Right lung (tissue), 5 donors: ENCODE results near the gene HPS5. TPM values are rescaled to one million over a fixed set of nuclear protein-coding genes. Genes with fewer than 3 reads are reported as not detected.
"Not testable (repeated sequence)": the region's sequence is repeated elsewhere in the genome, so short reads cannot be mapped to it uniquely, and the experiment has no call there.

Source experiments
- DNase-seq, 2 donors: peaks; one replicate each; pipeline ENCODE4 v3.0.0-alpha.2; 2013
- polyA plus RNA-seq, 5 donors: library from polyadenylated mRNA; unstranded; fragments of 120-200 nt; gene quantifications; one replicate each; pipeline versions ENCODE4 v1.2.1 to v1.2.3, GENCODE V29; 2013; ENCODE audit warnings: inconsistent platforms in 1 of 5, low replicate concordance in 1 of 5; ENCODE audit not compliant: insufficient read length in 5 of 5, insufficient read depth in 1 of 5

HPS5 gene
- polyA plus RNA-seq, 5 donors: 14.9 to 26.9 (median 21.6) TPM

DNA sequence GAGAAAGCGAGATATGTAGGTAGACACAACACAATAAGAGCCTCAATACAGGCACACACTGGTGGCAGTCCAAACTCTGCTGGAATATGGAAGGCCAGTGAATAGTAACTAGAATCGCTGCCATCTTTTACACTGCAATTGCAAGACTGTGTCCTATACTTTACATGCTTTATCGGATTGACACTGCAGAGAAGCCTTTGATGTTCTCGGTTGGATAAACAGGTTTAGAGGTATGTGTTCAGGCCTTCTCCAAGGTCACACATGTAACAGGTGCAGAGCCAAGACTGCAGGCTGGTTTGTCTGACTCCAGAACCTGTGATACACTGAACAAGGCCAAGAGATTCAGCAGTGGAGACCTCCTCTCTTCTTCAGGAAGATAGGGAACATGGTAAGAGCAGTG, 50.7 kb downstream of the HPS5 start:
- no peak for DNase-seq

DNA sequence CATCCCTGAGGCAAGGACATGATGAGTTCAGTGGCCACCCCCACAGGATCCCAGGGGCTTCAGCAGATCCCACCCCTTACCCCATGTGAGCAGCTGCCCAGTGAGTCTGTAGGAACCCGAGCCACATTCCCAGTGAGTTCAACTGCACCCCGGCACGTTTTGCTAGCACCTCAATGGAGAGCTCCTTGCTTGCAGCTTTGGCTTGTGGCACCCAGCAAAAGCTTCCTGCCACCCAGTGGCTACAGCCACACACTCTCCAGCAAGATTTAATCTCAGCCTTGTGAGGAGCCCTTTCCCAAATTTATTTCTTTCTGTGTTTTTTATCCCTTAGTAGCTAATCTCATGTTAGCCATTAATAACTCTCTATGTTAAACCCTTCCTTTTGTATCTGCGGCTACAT, 51.8 kb downstream of the HPS5 start:
- DNase-seq: no peak

DNA sequence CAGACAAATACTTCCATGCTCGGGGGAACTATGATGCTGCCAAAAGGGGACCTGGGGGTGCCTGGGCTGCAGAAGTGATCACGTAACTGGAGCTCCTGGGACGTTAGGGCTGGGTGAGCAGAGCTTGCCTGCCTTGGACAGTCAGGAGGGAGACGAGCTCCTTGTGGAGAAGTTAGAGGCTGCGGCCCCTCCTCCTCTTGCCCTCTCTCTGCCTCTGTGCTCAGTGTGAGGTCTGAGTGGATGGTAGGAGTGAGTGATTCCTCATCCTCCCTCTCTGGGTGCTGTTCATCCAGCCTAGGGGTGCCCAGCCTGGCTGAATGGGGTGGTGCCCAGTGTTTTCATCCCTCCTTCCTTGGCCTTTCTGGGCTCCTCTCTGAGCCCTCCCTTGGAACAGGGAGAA, 52.7 kb downstream of the HPS5 start:
- DNase-seq: not testable (repeated sequence)

DNA sequence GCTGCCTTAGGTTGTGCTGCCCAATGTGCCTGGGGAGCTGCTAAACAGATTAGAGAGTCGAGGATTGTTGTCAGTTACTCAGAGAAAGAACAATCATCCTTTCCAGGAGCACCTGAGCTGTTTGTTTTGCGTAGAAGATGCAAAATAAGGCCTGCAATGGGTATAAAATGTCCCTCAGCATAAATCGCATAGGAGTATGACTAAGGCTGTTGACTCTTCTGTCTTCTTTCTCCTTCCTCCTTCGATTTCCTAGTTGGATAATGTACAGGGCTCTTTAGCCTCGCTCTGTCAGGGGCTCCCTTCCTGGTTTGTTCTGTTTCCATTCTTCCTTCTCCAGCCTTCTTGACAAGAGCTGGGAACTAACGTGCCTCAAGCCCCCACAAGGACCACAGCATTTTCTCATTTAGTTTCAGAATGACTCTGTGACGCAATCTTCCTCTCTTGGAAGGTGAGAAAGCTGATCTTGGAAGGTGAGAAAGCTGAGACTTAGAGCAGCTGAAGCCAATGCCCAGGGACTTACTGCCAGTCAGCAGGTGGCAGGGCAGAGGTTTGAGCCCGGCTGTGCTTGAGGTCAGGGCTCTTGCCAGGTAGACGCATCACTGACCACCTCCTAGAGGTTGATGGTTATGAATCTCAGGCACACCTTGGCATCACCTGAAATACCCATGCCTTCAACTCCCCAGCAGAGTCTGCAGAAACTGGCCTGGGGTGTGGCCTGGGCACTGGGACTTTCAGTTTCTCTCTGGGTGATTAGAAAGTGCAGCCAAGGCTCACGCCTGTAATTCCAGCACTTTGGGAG, 54.4 kb downstream of the HPS5 start:
- DNase-seq: not testable (repeated sequence)

DNA sequence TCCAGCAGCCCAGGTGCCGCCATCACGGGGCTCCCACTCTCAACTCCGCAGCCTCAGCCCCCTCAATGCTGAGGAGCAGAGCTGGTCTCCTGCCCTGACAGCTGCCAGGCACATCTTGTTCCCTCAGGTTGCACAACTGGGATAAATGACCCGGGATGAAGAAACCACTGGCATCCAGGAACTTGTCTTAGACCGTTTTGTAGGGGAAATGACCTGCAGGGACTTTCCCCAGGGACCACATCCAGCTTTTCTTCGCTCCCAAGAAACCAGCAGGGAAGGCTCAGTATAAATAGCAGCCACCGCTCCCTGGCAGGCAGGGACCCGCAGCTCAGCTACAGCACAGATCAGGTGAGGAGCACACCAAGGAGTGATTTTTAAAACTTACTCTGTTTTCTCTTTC, 56.0 kb downstream of the HPS5 start, which contains the start of gene SAA1:
SAA1 (plus strand) TSS at position 316 of the 400 bp plus-strand sequence. CDS start 624 bp downstream, outside the sequence.
- DNase-seq: no peak

DNA sequence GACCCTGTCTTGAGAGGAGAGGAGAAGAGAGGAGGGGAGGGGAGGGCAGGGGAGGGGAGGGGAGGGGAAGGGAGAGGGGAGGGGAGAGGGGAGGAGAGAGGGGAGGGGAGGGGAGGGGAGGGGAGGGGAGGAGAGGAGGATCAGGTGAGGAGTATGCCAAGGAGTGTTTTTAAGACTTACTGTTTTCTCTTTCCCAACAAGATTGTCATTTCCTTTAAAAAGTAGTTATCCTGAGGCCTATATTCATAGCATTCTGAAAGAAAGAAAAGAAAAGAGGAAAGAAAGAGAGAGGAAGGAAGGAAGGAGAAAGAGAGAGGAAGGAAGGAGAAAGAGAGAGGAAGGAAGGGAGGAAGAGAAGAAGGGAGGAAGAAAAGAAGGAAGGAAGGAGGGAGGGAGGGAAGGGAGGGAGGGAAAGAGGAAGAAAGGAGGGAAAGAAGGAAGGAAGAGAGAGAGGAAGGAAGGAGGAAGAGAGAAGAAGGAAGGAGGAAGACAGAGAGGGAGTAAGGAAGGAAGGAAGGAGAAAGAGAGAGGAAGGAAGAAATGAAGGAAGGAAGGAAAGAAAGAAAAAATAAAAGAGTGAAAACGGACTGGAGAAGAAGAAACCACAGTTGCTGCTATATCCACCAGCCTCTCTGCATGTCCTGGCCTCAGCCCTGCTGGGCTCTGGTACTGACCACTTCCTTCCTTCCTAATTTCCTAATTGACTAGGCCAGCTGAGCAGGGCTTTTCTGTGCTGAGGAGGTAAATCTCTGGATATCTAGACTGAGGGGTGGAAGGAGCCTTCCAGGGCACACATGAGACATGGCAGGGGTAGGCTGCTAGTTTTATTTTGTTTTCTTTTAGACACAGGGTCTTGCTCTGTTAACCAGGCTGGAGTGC, 57.0 kb downstream of the HPS5 start:
- no peak for DNase-seq

DNA sequence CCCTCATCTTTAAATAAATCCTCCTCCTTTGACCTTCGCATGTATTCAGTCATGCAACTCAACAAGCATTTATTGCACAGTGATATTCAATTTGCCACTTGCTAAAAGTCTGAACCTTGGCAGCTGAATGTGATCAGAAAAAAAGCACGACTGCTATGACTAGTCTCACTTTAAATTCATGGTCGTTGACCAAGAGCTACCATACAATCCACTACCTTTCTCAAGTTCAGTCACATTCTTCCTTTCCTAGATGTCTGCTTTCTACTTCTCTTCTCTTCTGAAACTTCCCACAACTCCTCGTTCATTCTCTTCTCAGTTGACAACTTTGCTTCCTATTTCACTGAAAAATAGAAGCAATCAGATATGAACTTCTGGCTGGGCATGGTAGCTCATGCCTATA, 57.9 kb downstream of the HPS5 start:
- no peak for DNase-seq

DNA sequence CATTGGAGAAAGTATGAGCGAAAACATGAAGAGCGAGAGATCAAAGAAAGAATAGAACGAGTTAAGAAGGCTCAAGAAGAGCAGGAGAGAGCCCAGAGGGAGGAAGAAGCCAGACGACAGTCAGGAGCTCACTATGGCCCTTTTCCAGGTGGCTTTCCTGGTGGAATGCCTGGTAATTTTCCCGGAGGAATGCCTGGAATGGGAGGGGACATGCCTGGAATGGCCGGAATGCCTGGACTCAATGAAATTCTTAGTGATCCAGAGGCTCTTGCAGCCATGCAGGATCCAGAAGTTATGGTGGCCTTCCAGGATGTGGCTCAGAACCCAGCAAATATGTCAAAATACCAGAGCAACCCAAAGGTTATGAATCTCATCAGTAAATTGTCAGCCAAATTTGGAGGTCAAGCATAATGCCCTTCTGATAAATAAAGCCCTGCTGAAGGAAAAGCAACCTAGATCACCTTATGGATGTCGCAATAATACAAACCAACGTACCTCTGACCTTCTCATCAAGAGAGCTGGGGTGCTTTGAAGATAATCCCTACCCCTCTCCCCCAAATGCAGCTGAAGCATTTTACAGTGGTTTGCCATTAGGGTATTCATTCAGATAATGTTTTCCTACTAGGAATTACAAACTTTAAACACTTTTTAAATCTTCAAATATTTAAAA, 59.1 kb downstream of the HPS5 start:
- not testable (repeated sequence) for DNase-seq

DNA sequence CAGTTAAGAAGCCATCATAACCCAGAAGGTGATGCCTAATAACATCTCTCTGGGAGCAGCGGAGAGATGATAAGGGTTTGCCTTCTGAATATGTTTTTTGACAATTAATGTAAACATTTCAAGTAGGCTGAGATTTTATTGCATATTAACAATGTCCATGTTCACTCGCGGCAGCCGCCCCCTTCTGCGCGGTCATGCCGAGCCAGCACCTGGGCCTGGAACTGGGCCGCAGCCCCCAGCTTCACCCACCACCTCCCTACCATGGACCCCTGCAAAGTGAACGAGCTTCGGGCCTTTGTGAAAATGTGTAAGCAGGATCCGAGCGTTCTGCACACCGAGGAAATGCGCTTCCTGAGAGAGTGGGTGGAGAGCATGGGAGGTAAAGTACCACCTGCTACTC, 60.2 kb downstream of the HPS5 start:
- no peak for DNase-seq

DNA sequence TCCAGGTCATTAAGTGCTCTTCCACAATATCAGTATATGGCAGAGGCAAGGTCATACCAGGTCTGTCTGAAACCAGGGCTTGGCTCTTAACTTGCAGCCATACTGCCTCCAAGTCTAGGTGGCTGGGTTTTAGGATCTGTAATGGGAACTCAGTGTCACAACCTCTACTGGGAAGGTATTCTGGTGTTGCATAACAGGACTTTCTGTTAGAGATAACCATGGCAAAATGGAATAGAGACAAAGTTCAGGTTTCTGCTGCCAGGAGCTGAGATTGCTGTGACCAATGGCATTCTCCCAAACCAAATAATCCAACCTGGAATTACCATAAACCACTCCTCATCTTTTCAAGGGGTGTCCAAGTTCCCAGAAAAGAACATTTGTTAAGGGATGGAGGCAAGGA, 62.7 kb downstream of the HPS5 start:
- DNase-seq: no peak

DNA sequence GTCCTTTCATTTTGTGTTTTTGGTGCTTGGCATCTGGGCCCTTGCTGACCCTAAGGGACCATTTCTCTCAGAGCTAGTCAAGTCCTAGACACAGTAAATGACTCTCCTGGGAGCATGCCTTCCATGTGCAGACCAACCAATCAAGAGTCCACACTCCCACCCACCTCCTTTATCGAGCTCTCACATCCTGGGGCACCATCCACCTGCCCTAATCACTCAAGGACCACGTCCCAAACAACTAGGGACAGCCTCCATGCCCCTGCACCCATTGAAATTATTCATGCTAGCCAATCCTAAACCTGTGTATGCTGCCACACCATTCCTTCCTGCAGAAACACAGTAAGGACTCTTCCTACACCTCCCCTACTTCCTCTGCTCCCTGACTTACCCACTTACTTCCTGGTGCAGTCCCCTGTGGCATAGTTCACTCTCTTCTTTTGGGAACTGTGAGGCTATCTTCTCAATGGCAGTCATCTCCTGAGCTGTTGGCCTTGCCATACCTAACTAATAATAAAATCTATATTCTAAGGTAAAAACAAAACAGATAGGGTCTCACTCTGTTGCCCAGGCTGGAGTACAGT, 67.1 kb downstream of the HPS5 start:
- no peak for DNase-seq

DNA sequence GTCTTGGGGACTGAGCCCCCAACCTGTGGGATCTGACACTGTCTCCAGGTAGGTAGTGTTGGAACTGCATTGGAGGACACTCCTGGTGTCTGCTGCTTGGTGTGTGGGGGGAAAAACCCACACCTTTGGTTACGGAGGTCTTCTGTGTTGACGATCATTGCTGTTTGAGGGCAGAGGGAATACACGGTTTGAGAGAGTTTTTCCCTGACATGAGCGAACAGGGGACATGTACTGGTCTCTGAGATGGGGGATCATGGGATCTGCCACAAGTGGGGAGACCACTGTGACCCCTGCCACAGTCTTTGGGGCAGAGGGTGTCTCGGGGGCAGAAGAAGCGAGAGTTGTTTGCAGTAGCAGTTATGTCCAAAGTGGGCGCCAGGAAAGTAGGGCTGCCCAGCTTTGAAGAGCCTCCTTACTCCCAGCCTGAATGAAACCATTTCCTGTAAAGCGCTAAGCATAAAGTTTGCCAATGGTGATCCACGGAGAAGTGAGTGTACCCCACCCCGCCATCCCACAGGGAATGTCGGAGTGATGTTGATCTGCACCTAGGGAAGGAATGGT, 68.1 kb downstream of the HPS5 start:
- DNase-seq: no peak

DNA sequence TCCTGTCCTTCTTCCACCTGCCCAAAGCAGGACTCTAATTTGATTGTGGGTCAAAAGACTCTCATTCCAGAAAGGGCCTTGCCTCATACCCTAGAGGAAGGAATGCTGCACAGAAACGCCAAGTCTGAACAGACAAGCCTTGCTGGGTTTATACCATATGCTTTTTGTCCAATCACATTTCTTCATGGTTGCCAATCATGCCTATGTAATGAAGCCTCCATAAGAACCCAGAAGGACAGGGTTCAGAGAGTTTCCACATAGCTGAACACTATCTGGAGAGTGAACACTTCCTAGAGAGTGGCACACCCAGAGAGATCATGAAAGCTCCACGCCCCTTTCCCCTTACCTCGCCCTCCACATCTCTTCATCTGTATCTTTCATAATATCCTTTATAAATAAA, 68.7 kb downstream of the HPS5 start:
- DNase-seq: no peak

DNA sequence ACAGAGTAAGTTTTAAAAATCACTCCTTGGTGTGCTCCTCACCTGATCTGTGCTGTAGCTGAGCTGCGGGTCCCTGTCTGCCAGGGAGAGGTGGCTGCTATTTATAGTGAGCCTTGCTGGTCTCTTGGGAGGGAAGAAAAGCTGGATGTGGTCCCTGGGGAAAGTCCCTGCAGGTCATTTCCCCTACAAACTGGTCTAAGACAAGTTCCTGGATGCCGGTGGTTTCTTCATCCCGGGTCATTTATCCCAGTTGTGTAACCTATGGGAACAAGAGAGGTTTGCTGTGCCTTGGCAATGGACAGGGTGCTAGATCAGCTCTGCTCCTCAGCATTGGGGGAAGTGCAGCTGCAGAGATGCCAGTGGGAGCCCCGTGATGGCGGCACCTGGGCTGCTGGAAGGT, 73.4 kb downstream of the HPS5 start, which contains the start of gene SAA2:
SAA2 (minus strand) TSS at position 108 of the 400 bp plus-strand sequence. CDS start 657 bp downstream, outside the sequence.
- DNase-seq: no peak

DNA sequence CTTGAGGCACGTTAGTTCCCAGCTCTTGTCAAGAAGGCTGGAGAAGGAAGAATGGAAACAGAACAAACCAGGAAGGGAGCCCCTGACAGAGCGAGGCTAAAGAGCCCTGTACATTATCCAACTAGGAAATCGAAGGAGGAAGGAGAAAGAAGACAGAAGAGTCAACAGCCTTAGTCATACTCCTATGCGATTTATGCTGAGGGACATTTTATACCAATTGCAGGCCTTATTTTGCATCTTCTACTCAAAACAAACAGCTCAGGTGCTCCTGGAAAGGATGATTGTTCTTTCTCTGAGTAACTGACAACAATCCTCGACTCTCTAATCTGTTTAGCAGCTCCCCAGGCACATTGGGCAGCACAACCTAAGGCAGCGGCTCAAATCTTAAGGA, 74.8 kb downstream of the HPS5 start:
- not testable (repeated sequence) for DNase-seq

DNA sequence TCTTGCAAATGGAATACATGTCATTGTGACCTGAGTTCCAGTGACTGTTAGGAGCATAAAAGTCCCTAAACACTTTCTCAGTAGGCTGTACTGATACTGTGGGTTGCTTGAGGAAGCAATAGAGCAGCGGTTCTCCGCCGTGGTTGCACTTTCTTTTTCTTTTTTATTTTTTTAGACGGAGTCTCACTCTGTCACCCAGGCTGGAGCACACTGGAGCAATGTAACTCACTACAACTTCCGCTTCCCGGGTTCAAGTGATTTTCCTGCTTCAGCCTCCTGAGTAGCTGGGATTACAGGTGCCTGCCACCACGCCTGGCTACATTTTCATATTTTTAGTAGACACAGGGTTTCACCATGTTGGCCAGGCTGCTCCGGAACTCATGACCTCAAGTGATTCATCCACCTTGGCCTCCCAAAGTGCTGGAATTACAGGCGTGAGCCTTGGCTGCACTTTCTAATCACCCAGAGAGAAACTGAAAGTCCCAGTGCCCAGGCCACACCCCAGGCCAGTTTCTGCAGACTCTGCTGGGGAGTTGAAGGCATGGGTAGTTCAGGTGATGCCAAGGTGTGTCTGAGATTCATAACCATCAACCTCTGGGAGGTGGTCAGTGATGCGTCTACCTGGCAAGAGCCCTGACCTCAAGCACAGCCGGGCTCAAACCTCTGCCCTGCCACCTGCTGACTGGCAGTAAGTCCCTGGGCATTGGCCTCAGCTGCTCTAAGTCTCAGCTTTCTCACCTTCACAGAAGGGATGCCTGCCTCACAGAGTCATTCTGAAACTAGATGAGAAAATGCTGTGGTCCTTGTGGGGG, 75.4 kb downstream of the HPS5 start:
- DNase-seq: not testable (repeated sequence)

DNA sequence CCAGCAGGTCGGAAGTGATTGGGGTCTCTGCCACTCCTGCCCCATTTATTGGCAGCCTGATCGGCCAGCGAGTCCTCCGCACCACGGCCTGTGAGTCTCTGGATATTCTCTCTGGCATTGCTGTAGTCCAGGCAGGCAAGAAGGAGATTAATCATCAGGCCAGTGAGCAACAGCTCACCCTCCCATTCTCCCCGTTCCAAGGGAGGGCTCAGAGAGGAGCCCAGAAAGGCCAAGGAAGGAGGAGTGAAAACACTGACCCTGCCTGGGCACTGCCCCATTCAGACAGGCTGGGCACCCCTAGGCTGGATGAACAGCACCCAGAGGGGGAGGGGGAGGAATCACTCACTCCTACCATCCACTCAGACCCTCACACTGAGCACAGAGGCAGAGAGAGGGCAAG, 76.5 kb downstream of the HPS5 start:
- no peak for DNase-seq

DNA sequence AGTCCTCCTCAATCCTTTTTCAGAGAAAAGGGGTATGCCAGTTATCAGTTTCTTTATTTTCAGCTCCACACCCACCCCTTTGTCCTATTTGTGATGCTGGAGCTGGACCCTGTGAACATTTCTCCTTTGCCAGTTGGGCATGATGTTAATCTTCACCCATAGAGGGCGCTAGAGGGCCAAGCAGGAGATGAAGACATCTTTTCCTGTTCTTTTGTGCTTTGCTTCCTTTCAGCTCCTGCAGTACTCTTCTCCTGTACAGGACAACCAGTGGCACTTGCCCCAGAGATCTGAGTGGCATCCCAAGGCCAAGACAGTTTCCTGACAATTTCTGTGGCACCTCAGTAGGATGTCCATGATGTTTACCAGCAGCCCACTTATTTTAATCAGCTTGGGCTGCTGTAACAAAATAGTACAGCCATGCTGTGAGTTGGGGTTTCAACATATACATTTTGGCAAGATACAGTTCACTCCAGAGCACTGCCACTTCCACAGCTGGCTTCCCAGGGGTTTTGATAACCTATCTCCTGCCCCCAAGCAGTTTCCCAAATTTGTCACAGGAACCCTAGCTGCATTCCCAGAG, 78.1 kb downstream of the HPS5 start:
- peak in 1 of 2 donors; percentile 4 for DNase-seq

DNA sequence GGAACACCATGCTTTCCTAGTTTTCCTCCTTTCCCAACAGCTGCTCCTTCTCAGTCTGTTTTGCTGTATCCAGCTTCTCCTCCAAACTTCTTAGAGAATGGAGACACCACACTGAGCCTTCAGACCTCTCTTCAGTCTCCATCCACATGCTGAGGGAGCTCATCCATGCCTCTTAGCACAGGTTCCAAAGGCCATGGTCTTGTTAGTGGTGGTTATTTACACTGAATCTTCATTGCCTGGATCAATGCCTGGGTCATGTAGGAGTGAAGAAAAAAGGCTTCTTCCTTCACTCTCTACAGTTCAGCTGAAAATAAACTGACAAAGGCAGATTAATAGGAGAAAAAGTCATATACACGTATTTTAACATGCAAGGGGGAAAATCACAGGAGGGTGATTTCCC, 82.3 kb downstream of the HPS5 start:
- no peak for DNase-seq
